ENCODE measurements around the gene CCL4.

GRCh38 chr17:36131931-36132330 lies 28.3 kb downstream of the CCL4 start:
- TF ChIP-seq REST (IDR thresholded peaks at IDR 0.05; ENCODE audit: borderline replicate concordance), result no peak
- no peak for TF ChIP-seq CTCF (IDR thresholded peaks at IDR 0.05; ENCODE audit: poor library complexity, severe bottlenecking)
- no peak for TF ChIP-seq EP300 (conservative IDR thresholded peaks at IDR 0.05; ENCODE audit: poor library complexity, severe bottlenecking)

Data from neural cell (in vitro differentiated cells).